Activated gamma-delta T cell treated with Interleukin-2 at 50 U/mL for 16 hours (primary cell): ENCODE data around the gene DEFB124.
"Not testable (repeated sequence)": the region's sequence is repeated elsewhere in the genome, so short reads cannot be mapped to it uniquely, and the experiment has no call there.

Experiments
- DNase-seq: peaks from one replicate; pipeline ENCODE4 v3.0.0-alpha.2; 2020

DEFB124 gene

GRCh38 chr20:31474758-31475427, at the start of gene DEFB124, which contains the start of gene REM1:
TSS of gene DEFB124 (minus strand) at chr20:31475127. CDS start at chr20:31473013, 2,114 bp downstream.
TSS of gene REM1 (plus strand) at chr20:31475288. CDS start at chr20:31476446, 1,158 bp downstream.
- no peak for DNase-seq

DNA sequence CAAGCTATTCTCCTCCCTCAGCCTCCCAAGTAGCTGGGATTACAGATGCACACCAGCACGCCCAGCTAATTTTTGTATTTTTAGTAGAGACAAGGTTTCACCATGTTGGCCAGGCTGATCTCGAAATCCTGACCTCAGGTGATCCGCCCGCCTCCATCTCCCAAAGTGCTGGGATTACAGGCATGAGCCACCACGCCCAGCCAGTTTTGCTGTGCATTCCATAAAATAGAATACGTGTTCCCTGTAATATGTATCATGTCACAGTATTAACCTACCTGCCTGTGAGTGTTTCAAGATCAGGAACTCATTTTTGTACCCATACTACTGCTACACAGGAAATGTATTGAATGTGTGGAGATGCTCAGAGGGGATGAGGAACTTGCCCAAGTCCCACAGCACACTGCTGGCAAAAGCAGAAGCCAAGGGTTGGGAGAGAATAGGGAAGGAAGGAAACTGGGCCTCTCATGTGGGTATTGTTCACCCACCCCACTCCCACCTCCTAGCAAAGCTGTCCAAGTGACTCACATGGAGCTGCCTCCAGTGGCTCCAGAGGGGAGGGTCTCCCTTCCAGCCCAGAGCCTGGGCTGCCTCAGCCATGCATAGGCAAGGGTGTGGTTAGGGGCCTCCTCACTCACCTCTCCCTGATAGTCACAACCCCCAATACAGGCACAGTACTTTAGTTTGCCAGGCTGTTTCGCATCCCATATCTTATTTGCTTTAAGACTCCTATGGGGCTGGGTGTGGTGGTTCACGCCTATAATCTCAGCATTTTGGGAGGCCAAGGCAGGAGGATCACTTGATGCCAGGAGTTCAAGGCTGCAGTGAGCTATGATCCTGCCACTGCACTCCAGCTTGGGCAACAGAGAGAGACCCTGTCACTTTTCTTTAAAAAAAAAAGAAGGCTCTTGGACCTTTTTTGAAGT, 48.7 kb upstream of the DEFB124 start:
- DNase-seq = no peak

GRCh38 chr20:31522731-31523130, 47.8 kb upstream of the DEFB124 start:
- DNase-seq = no peak

DNA sequence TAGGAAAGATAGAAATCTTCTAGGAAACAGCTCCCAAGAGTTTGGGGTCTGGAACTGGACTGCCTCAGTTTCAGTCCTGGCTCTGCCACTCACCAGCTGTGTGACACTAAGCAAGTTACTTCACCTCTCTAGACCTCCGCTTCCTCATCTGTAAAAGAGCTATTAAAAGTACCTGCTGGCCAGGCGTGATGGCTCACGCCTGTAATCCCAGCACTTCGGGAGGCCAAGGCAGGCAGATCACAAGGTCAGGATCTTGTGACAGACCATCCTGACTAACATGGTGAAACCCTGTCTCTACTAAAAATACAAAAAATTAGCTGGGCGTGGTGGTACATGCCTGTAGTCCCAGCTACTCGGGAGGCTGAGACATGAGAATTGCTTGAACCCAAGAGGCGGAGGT, 46.3 kb upstream of the DEFB124 start:
- not testable (repeated sequence) for DNase-seq

DNA sequence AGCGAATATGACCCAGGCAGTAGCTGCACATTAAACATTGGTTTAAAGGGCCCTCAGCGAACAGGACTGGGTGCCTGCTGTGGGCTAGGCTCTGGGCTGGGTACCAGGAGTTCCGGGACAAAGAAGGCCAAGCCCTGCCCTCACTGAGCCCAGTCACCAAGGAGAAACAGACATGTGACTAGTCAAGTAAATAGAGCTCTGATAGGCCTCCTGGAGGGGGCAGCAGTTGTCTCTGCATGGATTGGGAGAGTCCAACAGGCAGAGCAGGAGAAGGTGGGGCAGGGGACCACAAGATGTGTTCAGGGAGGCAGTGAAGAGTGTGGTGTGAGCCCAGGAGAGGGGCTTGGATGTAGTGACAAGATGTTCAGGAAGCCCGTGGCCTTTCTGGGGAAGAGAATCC, 42.4 kb upstream of the DEFB124 start:
- DNase-seq = no peak

DNA sequence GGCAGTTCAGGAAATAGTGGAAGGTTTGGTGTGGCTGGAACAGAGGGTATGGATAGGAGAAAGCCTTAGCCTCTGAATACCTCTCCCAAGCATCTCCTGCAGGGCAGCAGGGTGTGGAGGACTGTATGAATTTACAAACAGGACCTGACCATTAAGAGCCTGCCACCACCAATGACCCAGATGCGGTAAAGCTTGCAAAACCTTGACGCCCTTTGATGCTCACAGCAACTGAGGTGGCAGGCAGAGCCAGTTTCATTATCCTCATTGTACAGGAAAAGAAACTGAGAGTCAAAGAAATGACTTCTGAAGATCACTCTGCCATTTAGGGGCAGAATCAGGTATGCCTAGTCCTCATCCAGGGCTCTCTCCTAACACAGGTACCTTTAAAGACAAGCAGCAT, 41.7 kb upstream of the DEFB124 start:
- no peak for DNase-seq

DNA sequence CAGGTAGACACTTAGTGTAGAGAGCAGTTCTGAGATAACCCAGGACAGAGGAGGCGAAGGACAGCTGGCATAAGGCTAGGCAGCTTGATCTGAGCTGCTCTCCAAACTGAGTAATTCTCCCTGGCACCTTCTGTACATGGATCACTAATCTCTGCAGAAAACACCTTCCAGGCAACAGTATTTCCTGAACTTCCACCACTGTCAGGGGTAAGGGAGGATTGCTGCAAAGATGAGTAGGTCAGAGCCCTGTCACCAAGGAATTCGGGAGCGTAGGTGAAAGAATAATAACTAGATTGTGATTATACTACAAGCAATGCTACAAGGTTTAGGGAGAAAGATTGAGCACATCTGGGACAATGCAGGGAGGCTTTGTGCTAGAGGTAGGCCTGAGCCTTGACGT, 41.2 kb upstream of the DEFB124 start:
- no peak for DNase-seq

- DNase-seq = no peak
Measured at GRCh38 chr20:31515775-31516107, 40.8 kb upstream of the DEFB124 start.

DNA sequence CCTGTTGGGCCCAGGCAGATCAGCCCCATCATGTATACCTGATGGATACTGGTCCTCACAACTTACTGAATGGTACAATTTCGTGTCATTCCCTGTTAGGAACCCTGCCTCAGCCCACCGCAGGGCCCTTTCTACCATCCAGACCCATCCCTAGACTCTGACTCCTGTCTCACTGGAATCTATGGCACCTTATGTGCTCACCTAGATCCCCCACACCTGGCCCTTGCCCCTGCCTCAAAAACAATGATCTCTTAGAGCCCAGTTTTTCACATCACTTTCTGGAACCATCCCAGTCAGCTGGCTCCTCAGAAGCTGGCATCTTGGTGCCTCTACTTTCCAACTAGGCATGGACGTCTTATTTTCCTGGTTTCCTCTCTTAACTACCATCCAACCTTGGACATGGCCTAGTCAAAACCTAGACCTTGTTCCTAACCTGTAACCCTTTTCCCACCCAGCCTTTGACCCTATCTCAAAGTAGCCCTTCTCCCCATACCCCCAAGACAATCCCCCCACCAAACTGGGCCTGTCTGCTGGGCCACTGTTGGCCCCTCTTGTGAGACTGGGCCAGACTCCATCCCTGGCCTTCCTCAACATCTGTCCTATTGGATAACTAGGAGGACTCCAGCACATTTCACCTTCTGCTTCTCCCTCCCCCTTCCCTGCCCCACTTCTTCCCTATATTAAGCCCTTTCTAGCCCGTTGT, 40.3 kb upstream of the DEFB124 start:
- DNase-seq = no peak

DNA sequence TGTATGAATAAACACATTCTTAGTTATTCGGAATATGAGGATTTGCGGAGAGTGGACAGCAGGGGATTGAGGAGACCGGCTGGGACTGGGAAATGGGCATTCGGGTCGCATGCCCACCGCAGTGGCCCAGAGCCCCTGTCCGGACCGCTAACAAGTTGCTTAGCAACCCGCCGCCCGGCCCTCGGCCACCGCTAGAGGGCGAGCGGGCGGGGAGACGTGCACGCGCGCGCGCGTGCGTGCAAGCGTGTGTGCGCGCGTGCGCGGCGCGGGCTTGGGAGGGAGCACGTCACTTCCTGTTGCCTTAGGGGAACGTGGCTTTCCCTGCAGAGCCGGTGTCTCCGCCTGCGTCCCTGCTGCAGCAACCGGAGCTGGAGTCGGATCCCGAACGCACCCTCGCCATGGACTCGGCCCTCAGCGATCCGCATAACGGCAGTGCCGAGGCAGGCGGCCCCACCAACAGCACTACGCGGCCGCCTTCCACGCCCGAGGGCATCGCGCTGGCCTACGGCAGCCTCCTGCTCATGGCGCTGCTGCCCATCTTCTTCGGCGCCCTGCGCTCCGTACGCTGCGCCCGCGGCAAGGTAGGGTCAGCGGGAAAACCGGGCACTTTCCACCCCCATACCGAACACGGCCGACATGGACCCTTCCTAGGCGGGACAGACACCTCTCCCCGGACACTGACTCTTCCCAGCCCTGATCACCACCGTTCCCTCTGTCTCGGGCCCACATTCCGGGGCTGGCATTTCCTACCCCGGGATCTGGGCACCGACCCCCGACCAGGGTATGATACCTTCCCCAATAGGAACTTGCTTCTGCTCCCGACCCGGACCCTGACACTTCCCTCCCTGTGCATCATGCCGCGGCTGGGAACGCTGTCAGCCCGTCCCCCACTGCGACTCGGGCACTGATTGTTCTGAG, 39.5 kb upstream of the DEFB124 start, which contains the start of gene HM13:
Gene HM13, plus strand, starts transcription at position 289 of the 918 bp plus-strand sequence. Its CDS starts 110 bp downstream, at position 399.
- peak; percentile 83 for DNase-seq

GRCh38 chr20:31508517-31509244, 33.8 kb upstream of the DEFB124 start:
- no peak for DNase-seq

GRCh38 chr20:31505903-31506302, 31.0 kb upstream of the DEFB124 start:
- no peak for DNase-seq

GRCh38 chr20:31502884-31503673, 28.2 kb upstream of the DEFB124 start:
- peak; percentile 74 for DNase-seq

DNA sequence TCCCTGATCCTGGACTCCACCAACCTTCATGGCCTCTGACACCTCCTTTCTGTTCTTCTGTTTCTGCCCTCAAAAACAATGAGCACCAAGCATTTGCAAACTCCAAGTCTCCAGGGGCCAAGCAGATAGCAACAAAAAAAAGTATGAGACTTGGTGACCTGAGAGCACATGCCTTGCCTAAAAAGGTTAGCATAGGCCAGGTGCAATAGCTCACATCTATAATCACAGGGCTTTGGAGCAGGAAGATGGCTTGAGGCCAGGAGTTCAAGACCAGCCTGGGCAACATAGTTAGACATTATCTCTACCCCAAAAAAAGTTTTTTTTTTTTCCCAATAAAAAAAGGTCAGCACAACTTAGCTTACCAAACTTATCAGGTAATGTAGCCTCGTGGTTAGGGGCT, 25.6 kb upstream of the DEFB124 start:
- no peak for DNase-seq

DNA sequence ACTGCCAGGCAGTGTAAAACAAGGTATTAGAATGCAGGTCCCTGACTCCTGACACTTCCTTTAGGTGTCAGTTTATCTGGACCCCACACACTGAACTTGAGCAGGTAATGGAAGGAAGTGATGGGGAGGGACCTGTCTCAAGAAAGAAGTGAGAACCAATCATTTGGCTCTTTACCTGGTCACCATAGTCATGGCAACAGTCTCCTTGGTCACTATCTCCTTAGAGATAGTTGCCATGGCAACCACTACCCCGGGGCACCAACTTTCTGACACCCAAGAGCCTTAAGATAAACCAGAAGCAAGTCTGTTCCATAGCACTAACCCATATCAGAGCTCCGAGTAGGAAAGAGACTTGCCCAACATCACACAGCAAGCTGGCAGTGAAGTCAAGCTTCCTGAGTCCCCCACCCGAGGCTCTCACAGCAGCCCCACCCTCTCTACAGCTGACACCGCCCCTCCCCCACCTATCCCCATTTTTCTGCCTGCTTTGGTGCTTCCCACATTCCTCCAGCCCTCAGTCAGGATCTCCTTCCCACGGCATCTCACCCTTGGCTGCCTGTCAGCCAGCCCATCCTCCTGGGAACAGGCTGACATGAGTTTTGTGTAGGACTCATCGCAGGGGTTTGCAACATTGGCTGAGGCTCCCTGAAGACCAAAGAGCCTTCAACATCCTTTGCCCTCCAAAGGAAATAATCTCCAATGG, 23.1 kb upstream of the DEFB124 start:
- DNase-seq = no peak

DNA sequence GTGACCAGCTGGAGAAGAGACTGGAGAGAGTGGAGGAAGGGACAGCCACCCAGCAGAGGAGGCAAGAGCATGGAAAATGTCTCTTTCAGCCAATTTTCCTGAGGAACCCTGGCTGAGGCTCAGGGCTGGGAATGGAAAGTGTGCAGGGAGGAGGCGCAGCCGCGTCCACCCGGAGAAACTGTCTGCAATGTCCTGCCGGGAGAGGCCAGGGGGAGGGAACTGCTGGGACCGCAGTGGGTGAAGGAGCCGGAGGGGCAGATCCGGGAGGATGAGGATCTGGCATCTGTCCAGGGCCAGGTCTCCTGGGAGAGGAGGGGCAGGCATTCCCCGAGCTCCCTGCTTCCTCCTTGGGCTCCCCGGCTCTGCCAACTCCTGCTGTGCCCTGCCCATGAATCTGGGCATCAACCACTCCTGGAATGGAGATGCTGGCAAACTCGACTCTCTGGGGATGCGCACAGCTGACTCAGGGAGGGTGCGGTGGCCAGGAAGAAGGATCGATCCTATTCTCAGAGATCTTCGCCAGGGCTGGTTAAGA, 21.9 kb upstream of the DEFB124 start:
- no peak for DNase-seq

GRCh38 chr20:31494131-31494530, 19.2 kb upstream of the DEFB124 start:
- DNase-seq = no peak

DNA sequence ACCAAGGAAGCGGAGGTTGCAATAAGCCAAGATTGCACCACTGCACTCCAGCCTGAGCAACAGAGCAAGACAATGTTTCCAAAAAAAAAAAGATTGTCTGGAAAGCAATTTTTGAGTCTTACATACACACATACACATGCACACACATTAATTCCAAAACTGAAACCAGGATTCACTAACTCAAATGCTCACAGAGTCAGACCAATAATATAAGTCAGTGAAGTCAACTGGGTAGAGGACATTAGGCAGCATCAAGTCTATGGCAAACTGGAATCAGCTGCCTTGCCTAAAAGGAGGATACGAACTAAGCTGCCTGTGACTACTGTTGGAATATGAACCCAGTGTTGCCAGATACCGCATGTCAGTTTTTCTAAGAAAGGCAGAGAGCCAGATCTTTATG, 15.8 kb upstream of the DEFB124 start:
- DNase-seq = no peak

DNA sequence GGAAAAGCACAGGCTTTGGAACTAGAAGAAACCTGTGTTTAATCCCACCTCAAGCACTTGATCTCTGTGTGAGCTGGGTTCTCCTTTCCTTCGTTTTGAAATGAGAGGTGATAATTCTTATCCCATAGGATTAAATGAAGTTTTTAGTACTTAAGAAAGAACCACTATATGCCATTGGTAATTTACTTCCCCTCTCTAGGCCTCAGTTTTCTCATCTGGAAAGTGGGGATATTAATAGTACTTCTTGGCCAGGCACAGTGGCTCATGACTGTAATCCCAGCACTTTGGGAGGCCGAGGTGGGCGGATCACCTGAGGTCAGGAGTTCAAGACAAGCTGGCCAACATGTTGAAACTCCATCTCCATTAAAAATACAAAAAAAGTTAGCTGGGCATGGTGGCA, 14.2 kb upstream of the DEFB124 start:
- no peak for DNase-seq

DNA sequence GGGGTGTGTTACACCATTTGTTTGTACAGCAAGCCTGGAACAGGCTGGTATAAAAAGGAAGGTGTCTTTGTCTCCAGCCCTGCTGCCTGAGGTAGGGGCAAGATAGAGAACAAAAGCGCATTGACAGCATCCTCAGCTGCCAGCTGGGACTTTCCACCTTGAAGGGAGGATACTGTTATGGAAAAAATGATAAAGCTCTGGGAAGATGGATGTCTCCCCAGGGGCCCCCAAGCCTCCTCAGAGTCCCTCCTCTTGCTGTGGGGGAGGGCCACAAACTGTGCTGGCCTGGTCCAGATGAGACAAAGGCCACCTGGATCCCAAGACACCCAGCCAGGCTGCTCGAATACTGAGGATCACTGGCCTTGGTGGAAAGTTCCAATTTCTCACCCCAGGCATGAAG, 13.2 kb upstream of the DEFB124 start:
- DNase-seq = no peak
